ENCODE data around the gene ERBB4.
"Not testable (repeated sequence)": the region's sequence is repeated elsewhere in the genome, so short reads cannot be mapped to it uniquely, and the experiment has no call there.

Gene ERBB4

GRCh38 chr2:212107014-212107413 lies 431.6 kb downstream of the ERBB4 start:
- Histone ChIP-seq H3K27me3 (ENCODE audit: control insufficient read depth, insufficient read depth, low read length) (no peaks in the 10 kb centered on the region), H3K9ac (ENCODE audit: low read length) (no peak overlapping the region), H3K9me3 (ENCODE audit: control insufficient read depth, low read length) (no peaks in the 10 kb centered on the region), H3K36me3 (ENCODE audit: control insufficient read depth, insufficient read depth, low read length) (no peaks in the 10 kb centered on the region), H3K4me3 (ENCODE audit: low read length) (no peak overlapping the region), H3K4me1 (ENCODE audit: control insufficient read depth, insufficient read depth, low read length) (no peaks in the 10 kb centered on the region)

GRCh38 chr2:212106536-212106935 lies 432.1 kb downstream of the ERBB4 start:
- H3K36me3 ChIP-seq (ENCODE audit: control insufficient read depth, insufficient read depth, low read length); H3K9me3 ChIP-seq (ENCODE audit: control insufficient read depth, low read length); H3K4me1 ChIP-seq (ENCODE audit: control insufficient read depth, insufficient read depth, low read length); H3K4me3 ChIP-seq (ENCODE audit: low read length); H3K9ac ChIP-seq (ENCODE audit: low read length); H3K27me3 ChIP-seq (ENCODE audit: control insufficient read depth, insufficient read depth, low read length): not testable (repeated sequence)

- H3K9ac ChIP-seq (ENCODE audit: low read length): no peak overlapping the region
- no peaks in the 10 kb centered on the region for H3K4me1 ChIP-seq (ENCODE audit: control insufficient read depth, insufficient read depth, low read length)
- H3K36me3 ChIP-seq (ENCODE audit: control insufficient read depth, insufficient read depth, low read length): no peaks in the 10 kb centered on the region
- no peaks in the 10 kb centered on the region for H3K9me3 ChIP-seq (ENCODE audit: control insufficient read depth, low read length)
- H3K4me3 ChIP-seq (ENCODE audit: low read length): no peak overlapping the region
- no peaks in the 10 kb centered on the region for H3K27me3 ChIP-seq (ENCODE audit: control insufficient read depth, insufficient read depth, low read length)
These were observed 438.9 kb downstream of the ERBB4 start for GRCh38 chr2:212099658-212100057.

- H3K4me3 ChIP-seq (ENCODE audit: low read length): no peak overlapping the region
- H3K9ac ChIP-seq (ENCODE audit: low read length): no peak overlapping the region
- no peaks in the 10 kb centered on the region for H3K27me3 ChIP-seq (ENCODE audit: control insufficient read depth, insufficient read depth, low read length)
- no peaks in the 10 kb centered on the region for H3K36me3 ChIP-seq (ENCODE audit: control insufficient read depth, insufficient read depth, low read length)
- H3K4me1 ChIP-seq (ENCODE audit: control insufficient read depth, insufficient read depth, low read length): no peaks in the 10 kb centered on the region
- no peaks in the 10 kb centered on the region for H3K9me3 ChIP-seq (ENCODE audit: control insufficient read depth, low read length)
These were observed 439.6 kb downstream of the ERBB4 start for GRCh38 chr2:212098966-212099365.

- Histone ChIP-seq H3K4me3 (ENCODE audit: low read length) (no peak overlapping the region), H3K36me3 (ENCODE audit: control insufficient read depth, insufficient read depth, low read length) (no peaks in the 10 kb centered on the region), H3K4me1 (ENCODE audit: control insufficient read depth, insufficient read depth, low read length) (no peaks in the 10 kb centered on the region), H3K9ac (ENCODE audit: low read length) (no peak overlapping the region), H3K27me3 (ENCODE audit: control insufficient read depth, insufficient read depth, low read length) (no peaks in the 10 kb centered on the region), H3K9me3 (ENCODE audit: control insufficient read depth, low read length) (no peaks in the 10 kb centered on the region)
These were observed 441.6 kb downstream of the ERBB4 start for GRCh38 chr2:212097001-212097400.

GRCh38 chr2:212089873-212090272 lies 448.7 kb downstream of the ERBB4 start:
- no peaks in the 10 kb centered on the region for H3K27me3 ChIP-seq (ENCODE audit: control insufficient read depth, insufficient read depth, low read length)
- no peaks in the 10 kb centered on the region for H3K4me1 ChIP-seq (ENCODE audit: control insufficient read depth, insufficient read depth, low read length)
- no peaks in the 10 kb centered on the region for H3K36me3 ChIP-seq (ENCODE audit: control insufficient read depth, insufficient read depth, low read length)
- H3K9me3 ChIP-seq (ENCODE audit: control insufficient read depth, low read length): no peaks in the 10 kb centered on the region
- no peak overlapping the region for H3K9ac ChIP-seq (ENCODE audit: low read length)
- H3K4me3 ChIP-seq (ENCODE audit: low read length): no peak overlapping the region

GRCh38 chr2:212088353-212088752 lies 450.2 kb downstream of the ERBB4 start:
- H3K4me3 ChIP-seq (ENCODE audit: low read length): no peak overlapping the region
- H3K9me3 ChIP-seq (ENCODE audit: control insufficient read depth, low read length): no peaks in the 10 kb centered on the region
- H3K36me3 ChIP-seq (ENCODE audit: control insufficient read depth, insufficient read depth, low read length): no peaks in the 10 kb centered on the region

GRCh38 chr2:212083492-212083891 lies 455.1 kb downstream of the ERBB4 start:
- H3K36me3 ChIP-seq (ENCODE audit: control insufficient read depth, insufficient read depth, low read length): no peaks in the 10 kb centered on the region
- no peaks in the 10 kb centered on the region for H3K9me3 ChIP-seq (ENCODE audit: control insufficient read depth, low read length)
- H3K9ac ChIP-seq (ENCODE audit: low read length): no peak overlapping the region
- no peaks in the 10 kb centered on the region for H3K27me3 ChIP-seq (ENCODE audit: control insufficient read depth, insufficient read depth, low read length)
- no peak overlapping the region for H3K4me3 ChIP-seq (ENCODE audit: low read length)
- no peaks in the 10 kb centered on the region for H3K4me1 ChIP-seq (ENCODE audit: control insufficient read depth, insufficient read depth, low read length)

More at GRCh38 chr2:212088353-212088752, 450.2 kb downstream of the ERBB4 start:
- Histone ChIP-seq H3K9ac (ENCODE audit: low read length) (no peak overlapping the region), H3K4me1 (ENCODE audit: control insufficient read depth, insufficient read depth, low read length) (no peaks in the 10 kb centered on the region), H3K27me3 (ENCODE audit: control insufficient read depth, insufficient read depth, low read length) (no peaks in the 10 kb centered on the region)

GRCh38 chr2:212078103-212078502 lies 460.5 kb downstream of the ERBB4 start:
- no peaks in the 10 kb centered on the region for H3K4me1 ChIP-seq (ENCODE audit: control insufficient read depth, insufficient read depth, low read length)
- no peak overlapping the region for H3K4me3 ChIP-seq (ENCODE audit: low read length)
- no peak overlapping the region for H3K9ac ChIP-seq (ENCODE audit: low read length)
- no peaks in the 10 kb centered on the region for H3K27me3 ChIP-seq (ENCODE audit: control insufficient read depth, insufficient read depth, low read length)
- no peaks in the 10 kb centered on the region for H3K9me3 ChIP-seq (ENCODE audit: control insufficient read depth, low read length)
- no peaks in the 10 kb centered on the region for H3K36me3 ChIP-seq (ENCODE audit: control insufficient read depth, insufficient read depth, low read length)

GRCh38 chr2:212076456-212076855 lies 462.1 kb downstream of the ERBB4 start:
- Histone ChIP-seq H3K9me3 (ENCODE audit: control insufficient read depth, low read length) (no peaks in the 10 kb centered on the region), H3K4me1 (ENCODE audit: control insufficient read depth, insufficient read depth, low read length) (no peaks in the 10 kb centered on the region), H3K36me3 (ENCODE audit: control insufficient read depth, insufficient read depth, low read length) (no peaks in the 10 kb centered on the region), H3K9ac (ENCODE audit: low read length) (no peak overlapping the region), H3K27me3 (ENCODE audit: control insufficient read depth, insufficient read depth, low read length) (no peaks in the 10 kb centered on the region), H3K4me3 (ENCODE audit: low read length) (no peak overlapping the region)

GRCh38 chr2:212073360-212073759 lies 465.2 kb downstream of the ERBB4 start:
- Histone ChIP-seq H3K4me3 (ENCODE audit: low read length) (no peak overlapping the region), H3K4me1 (ENCODE audit: control insufficient read depth, insufficient read depth, low read length) (no peaks in the 10 kb centered on the region), H3K36me3 (ENCODE audit: control insufficient read depth, insufficient read depth, low read length) (no peaks in the 10 kb centered on the region), H3K9me3 (ENCODE audit: control insufficient read depth, low read length) (no peaks in the 10 kb centered on the region), H3K9ac (ENCODE audit: low read length) (no peak overlapping the region), H3K27me3 (ENCODE audit: control insufficient read depth, insufficient read depth, low read length) (no peaks in the 10 kb centered on the region)

GRCh38 chr2:212066546-212066945 lies 472.1 kb downstream of the ERBB4 start:
- Histone ChIP-seq H3K4me3 (ENCODE audit: low read length) (no peak overlapping the region), H3K36me3 (ENCODE audit: control insufficient read depth, insufficient read depth, low read length) (no peaks in the 10 kb centered on the region), H3K9me3 (ENCODE audit: control insufficient read depth, low read length) (no peaks in the 10 kb centered on the region), H3K27me3 (ENCODE audit: control insufficient read depth, insufficient read depth, low read length) (no peaks in the 10 kb centered on the region), H3K4me1 (ENCODE audit: control insufficient read depth, insufficient read depth, low read length) (no peaks in the 10 kb centered on the region), H3K9ac (ENCODE audit: low read length) (no peak overlapping the region)

- Histone ChIP-seq H3K4me1 (ENCODE audit: control insufficient read depth, insufficient read depth, low read length) (no peaks in the 10 kb centered on the region), H3K4me3 (ENCODE audit: low read length) (no peak overlapping the region), H3K36me3 (ENCODE audit: control insufficient read depth, insufficient read depth, low read length) (no peaks in the 10 kb centered on the region), H3K27me3 (ENCODE audit: control insufficient read depth, insufficient read depth, low read length) (no peaks in the 10 kb centered on the region), H3K9me3 (ENCODE audit: control insufficient read depth, low read length) (no peaks in the 10 kb centered on the region), H3K9ac (ENCODE audit: low read length) (no peak overlapping the region)
These were observed 474.3 kb downstream of the ERBB4 start for GRCh38 chr2:212064318-212064717.
